Astrocyte of the spinal cord (primary cell): ENCODE measurements around the gene C4A.
"Not testable (repeated sequence)": the region's sequence is repeated elsewhere in the genome, so short reads cannot be mapped to it uniquely, and the experiment has no call there.

Source experiments
- DNase-seq: peaks from one replicate; pipeline ENCODE4 v3.0.0; 2011; ENCODE audit warnings: low read depth, low spot score
- H3K4me3 ChIP-seq: 2 replicates; pipeline ENCODE4 v1.5.1; 2011; ENCODE audit warnings: low read depth, mild to moderate bottlenecking, low read length, moderate library complexity
- in situ Hi-C: cut with HindIII; loops from 2 replicates; pipeline ENCODE4 v1.10.0; 2017; ENCODE audit warnings: low sequenced_read_pairs
- TF ChIP-seq, protein P1 (sequence below): IDR thresholded peaks from 2 replicates; pipeline ENCODE4 v1.5.1; 2012; ENCODE audit warnings: low read depth, mild to moderate bottlenecking, low read length, inconsistent platforms

The C4A gene

DNA sequence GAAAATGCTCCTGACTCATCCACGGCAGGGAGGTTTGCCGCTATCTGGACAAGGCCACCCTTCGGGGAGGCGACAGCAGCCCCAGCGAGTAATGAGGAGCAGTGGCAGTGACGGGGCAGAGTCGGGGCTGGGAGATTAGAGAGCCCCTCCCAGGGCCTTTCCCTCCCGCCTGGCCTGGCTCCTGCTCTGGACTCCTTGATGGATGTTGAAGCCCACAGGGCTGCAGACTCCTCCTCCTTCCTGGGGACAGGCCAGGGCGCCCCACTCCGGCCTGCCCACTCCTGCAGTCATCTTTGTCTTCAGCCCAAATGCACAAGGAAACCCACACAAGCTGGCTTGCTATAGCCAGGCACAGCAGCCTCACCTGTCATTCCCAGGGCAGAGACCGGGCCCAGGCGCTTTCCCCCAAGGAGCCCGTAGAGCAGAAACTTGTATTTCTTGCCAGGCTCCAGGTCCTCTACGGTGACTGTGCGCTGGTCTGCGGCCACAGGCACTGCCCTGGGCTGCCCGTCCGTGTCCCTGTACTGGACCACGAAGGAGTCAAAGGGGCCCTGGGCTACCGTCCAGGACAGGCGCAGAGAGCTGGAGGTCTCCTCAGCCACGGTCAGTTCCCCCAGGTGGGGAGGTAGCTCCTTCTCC, 64.1 kb downstream of the C4A start:
- in situ Hi-C loops: no loop called here
- DNase-seq: no peak
- TF ChIP-seq, protein P1, sequence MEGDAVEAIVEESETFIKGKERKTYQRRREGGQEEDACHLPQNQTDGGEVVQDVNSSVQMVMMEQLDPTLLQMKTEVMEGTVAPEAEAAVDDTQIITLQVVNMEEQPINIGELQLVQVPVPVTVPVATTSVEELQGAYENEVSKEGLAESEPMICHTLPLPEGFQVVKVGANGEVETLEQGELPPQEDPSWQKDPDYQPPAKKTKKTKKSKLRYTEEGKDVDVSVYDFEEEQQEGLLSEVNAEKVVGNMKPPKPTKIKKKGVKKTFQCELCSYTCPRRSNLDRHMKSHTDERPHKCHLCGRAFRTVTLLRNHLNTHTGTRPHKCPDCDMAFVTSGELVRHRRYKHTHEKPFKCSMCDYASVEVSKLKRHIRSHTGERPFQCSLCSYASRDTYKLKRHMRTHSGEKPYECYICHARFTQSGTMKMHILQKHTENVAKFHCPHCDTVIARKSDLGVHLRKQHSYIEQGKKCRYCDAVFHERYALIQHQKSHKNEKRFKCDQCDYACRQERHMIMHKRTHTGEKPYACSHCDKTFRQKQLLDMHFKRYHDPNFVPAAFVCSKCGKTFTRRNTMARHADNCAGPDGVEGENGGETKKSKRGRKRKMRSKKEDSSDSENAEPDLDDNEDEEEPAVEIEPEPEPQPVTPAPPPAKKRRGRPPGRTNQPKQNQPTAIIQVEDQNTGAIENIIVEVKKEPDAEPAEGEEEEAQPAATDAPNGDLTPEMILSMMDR: no peak
- no peak overlapping the region for H3K4me3 ChIP-seq

DNA sequence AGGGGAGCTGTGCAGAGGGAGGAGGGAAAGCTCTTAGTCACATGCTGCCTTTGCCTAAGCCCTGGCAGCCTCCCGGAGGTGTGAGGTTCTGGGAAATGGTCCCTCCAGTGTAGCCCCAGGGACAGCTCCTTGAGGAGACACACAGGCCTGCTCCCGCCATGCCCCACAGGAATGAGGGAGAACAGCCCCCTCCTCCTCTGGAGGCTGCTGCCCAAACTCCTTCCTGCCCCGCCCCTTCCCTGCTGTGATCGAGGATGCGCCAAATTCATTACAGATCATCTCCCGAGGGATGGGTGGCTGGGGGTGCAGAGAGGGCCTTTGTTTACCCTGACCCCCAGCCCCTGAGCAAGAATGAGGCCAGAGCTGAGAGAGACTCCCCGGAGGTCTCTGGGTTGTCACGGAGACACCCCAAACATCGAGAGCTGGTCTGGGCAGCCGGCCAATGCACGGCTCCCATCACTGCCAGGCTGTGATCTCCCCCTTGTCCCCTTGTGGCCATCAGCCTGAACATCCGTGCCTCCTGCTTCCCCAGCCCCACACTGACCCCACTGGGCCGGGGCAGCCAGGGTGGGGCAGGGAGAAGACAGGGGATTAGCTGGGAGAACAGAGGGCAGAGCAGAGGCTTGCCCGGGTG, 64.7 kb downstream of the C4A start:
- H3K4me3 ChIP-seq: no peak overlapping the region
- TF ChIP-seq, protein P1: no peak
- in situ Hi-C loops: no loop called here
- peak; percentile 21 for DNase-seq

DNA sequence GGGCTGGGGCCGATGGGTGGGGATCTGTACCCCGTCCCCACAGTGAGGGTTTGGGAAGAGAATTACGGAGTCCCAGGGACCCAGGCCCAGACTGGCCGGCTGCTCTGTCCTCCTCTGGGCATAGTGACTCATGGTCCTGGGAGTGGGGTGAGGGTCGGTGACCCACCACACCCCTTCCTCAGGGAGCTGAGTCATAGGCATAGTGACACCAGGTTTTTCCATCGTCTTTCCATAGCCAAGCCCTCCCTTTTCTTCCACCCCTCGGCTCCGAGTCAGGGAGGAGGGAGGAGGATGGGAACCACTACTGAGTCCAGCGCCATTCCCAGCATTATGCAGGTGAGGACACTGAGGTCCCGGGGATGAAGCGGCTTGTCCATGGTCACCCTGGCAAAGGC, 65.2 kb downstream of the C4A start:
- H3K4me3 ChIP-seq: no peak overlapping the region
- DNase-seq: peak; percentile 23
- in situ Hi-C loops: no loop called here
- TF ChIP-seq, protein P1: no peak

GRCh38 chr6:32047539-32047854, 65.6 kb downstream of the C4A start:
- no peak for DNase-seq
- TF ChIP-seq, protein P1: no peak
- in situ Hi-C loops: no loop called here
- no peak overlapping the region for H3K4me3 ChIP-seq

- H3K4me3 ChIP-seq: no peak overlapping the region
- in situ Hi-C loops: no loop called here
- TF ChIP-seq, protein P1: peak; percentile 84
- peak; percentile 20 for DNase-seq
Observed at GRCh38 chr6:32047855-32048766, 66.3 kb downstream of the C4A start.

DNA sequence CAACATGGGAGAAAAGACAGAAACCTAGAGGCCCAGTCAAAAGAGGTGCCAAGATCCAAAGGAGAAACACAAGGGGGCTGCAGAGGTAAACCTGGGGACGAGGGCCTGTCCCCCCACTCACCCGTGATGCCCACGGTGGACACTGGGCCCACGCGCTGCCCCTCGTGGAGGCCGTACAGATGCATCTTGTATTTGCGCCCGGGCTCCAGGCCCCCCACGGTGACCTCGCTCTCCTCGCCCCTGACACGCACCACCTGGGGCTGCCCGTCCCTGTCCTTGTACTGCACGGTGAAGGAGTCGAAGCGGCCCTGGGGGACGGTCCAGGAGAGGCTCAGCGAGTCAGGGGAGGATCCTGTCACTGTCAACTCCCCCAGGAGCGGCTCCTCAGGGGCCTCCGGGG, 67.3 kb downstream of the C4A start:
- in situ Hi-C loops, H3K4me3 ChIP-seq, DNase-seq: not testable (repeated sequence)

- in situ Hi-C loops, H3K4me3 ChIP-seq, DNase-seq: not testable (repeated sequence)
Observed at GRCh38 chr6:32049736-32050135, 67.9 kb downstream of the C4A start.
